Liver (tissue), 9 donors: Measurements from ENCODE around the gene ENO4. TPM values are rescaled to one million over a fixed set of nuclear protein-coding genes. Genes with fewer than 3 reads are reported as not detected.

Experiments used
- DNase-seq: peaks from one replicate; pipeline ENCODE4 v3.0.0-alpha.2; 2017; ENCODE audit warnings: low spot score
- H3K27ac ChIP-seq, 2 donors: one replicate each; pipeline ENCODE4 v1.7.0; 2013; ENCODE audit warnings: inconsistent platforms in 2 of 2, low read length in 2 of 2, control low read depth in 1 of 2, low read depth in 1 of 2, mild to moderate bottlenecking in 1 of 2
- H3K27me3 ChIP-seq, 4 donors: one replicate each; pipeline versions ENCODE4 v1.6.1 to v1.7.0; 2013; ENCODE audit warnings: low read length in 3 of 4, inconsistent platforms in 1 of 4, mild to moderate bottlenecking in 1 of 4, moderate library complexity in 1 of 4; ENCODE audit not compliant: control insufficient read depth in 4 of 4, insufficient read depth in 4 of 4
- H3K36me3 ChIP-seq, 4 donors: one replicate each; pipeline versions ENCODE4 v1.6.1 to v1.7.0; 2013; ENCODE audit warnings: low read length in 3 of 4, mild to moderate bottlenecking in 3 of 4, low read depth in 1 of 4, moderate library complexity in 1 of 4; ENCODE audit not compliant: control insufficient read depth in 4 of 4, insufficient read depth in 3 of 4
- H3K4me1 ChIP-seq, 4 donors: one replicate each; pipeline versions ENCODE4 v1.6.1 to v1.7.0; 2013; ENCODE audit warnings: low read length in 3 of 4, mild to moderate bottlenecking in 3 of 4, moderate library complexity in 1 of 4; ENCODE audit not compliant: control insufficient read depth in 4 of 4, insufficient read depth in 4 of 4
- H3K4me3 ChIP-seq, 3 donors: one replicate each; pipeline versions ENCODE4 v1.6.1 to v1.7.0; 2013; ENCODE audit warnings: low read length in 3 of 3, control low read depth in 1 of 3, low read depth in 1 of 3, mild to moderate bottlenecking in 1 of 3
- H3K9ac ChIP-seq, 2 donors: one replicate each; pipeline ENCODE4 v1.7.0; 2013; ENCODE audit warnings: low read length in 2 of 2, mild to moderate bottlenecking in 2 of 2, moderate library complexity in 2 of 2, control low read depth in 1 of 2, low read depth in 1 of 2
- H3K9me3 ChIP-seq, 4 donors: one replicate each; pipeline versions ENCODE4 v1.6.1 to v1.7.0; 2013; ENCODE audit warnings: low read length in 3 of 4; ENCODE audit not compliant: control insufficient read depth in 4 of 4
- ATF3 ChIP-seq: IDR thresholded peaks from 2 replicates; pipeline ENCODE4 v1.6.1; 2016; ENCODE audit warnings: antibody characterized with exemption
- CTCF ChIP-seq: fragments of 150-350 bp; IDR thresholded peaks from 2 replicates; pipeline ENCODE4 v1.5.1; 2017; ENCODE audit warnings: improper control_type of control experiment, low read depth, low read length; ENCODE audit not compliant: missing input control
- EGR1 ChIP-seq, 2 donors: IDR thresholded peaks; 2 replicates each; pipeline ENCODE4 v1.6.1; 2016 to 2018; ENCODE audit warnings: antibody characterized with exemption in 2 of 2, low read depth in 2 of 2
- FOXA1 ChIP-seq: IDR thresholded peaks from 2 replicates; pipeline ENCODE4 v1.6.1; 2016; ENCODE audit warnings: antibody characterized with exemption
- HNF4A ChIP-seq, 2 donors: conservative IDR thresholded peaks; 2 replicates each; pipeline ENCODE4 v1.6.1; 2016; ENCODE audit warnings: antibody characterized with exemption in 2 of 2, mild to moderate bottlenecking in 2 of 2
- JUND ChIP-seq, 2 donors: IDR thresholded peaks; 2 replicates each; pipeline ENCODE4 v1.6.1; 2016; ENCODE audit warnings: antibody characterized with exemption in 2 of 2
- REST ChIP-seq: IDR thresholded peaks from 2 replicates; pipeline ENCODE4 v1.6.1; 2016; ENCODE audit warnings: antibody characterized with exemption, mild to moderate bottlenecking
- SP1 ChIP-seq: IDR thresholded peaks from 2 replicates; pipeline ENCODE4 v1.6.1; 2018; ENCODE audit warnings: antibody characterized with exemption, mild to moderate bottlenecking
- TAF1 ChIP-seq: conservative IDR thresholded peaks from 2 replicates; pipeline ENCODE4 v1.6.1; 2016; ENCODE audit warnings: antibody characterized with exemption, mild to moderate bottlenecking
- YY1 ChIP-seq: IDR thresholded peaks from 2 replicates; pipeline ENCODE4 v1.6.1; 2016; ENCODE audit warnings: antibody characterized with exemption, mild to moderate bottlenecking
- ZBTB33 ChIP-seq: IDR thresholded peaks from 2 replicates; pipeline ENCODE4 v1.6.1; 2016; ENCODE audit warnings: antibody characterized with exemption
- WGBS: extraction: QIAGEN DNeasy Blood & Tissue Kit; methylation state at CpG from one replicate; pipeline ENCODE4 v1.1.7; 2013; 5-methylcytosine and 5-hydroxymethylcytosine counted together
- polyA plus RNA-seq, 2 donors: library from polyadenylated mRNA; stranded (reverse) in 1 of 2; unstranded in 1 of 2; fragments of 200-250 nt in 1 of 2; fragments of >200 nt in 1 of 2; fragmentation: Nextera tagmentation in 1 of 2; extraction: Ambion mirVana in 1 of 2; gene quantifications; one replicate each; pipeline versions ENCODE4 v1.2.1 to v1.2.3, GENCODE V29; 2013 to 2015
- total RNA-seq, 2 donors: library from RNA; depleted of rRNA; stranded (reverse); fragments of >200 nt; gene quantifications; one replicate each; pipeline ENCODE4 v1.2.3, GENCODE V29; 2014
- donor health status: healthy.
- donor health status: healthy.
- donor health status: healthy.
- donor health status: healthy.
- donor health status: healthy.

ENO4 gene, protein sequence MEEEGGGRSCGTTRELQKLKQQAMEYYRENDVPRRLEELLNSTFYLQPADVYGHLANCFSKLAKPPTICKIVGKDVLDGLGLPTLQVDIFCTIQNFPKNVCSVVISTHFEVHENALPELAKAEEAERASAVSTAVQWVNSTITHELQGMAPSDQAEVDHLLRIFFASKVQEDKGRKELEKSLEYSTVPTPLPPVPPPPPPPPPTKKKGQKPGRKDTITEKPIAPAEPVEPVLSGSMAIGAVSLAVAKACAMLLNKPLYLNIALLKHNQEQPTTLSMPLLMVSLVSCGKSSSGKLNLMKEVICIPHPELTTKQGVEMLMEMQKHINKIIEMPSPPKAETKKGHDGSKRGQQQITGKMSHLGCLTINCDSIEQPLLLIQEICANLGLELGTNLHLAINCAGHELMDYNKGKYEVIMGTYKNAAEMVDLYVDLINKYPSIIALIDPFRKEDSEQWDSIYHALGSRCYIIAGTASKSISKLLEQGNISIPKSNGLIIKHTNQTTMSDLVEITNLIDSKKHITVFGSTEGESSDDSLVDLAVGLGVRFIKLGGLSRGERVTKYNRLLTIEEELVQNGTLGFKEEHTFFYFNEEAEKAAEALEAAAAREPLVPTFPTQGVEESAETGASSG
- total RNA-seq (under 1 TPM; 0.08 to 0.19 TPM), polyA plus RNA-seq (under 1 TPM; 0.03 to 0.13 TPM)

DNA sequence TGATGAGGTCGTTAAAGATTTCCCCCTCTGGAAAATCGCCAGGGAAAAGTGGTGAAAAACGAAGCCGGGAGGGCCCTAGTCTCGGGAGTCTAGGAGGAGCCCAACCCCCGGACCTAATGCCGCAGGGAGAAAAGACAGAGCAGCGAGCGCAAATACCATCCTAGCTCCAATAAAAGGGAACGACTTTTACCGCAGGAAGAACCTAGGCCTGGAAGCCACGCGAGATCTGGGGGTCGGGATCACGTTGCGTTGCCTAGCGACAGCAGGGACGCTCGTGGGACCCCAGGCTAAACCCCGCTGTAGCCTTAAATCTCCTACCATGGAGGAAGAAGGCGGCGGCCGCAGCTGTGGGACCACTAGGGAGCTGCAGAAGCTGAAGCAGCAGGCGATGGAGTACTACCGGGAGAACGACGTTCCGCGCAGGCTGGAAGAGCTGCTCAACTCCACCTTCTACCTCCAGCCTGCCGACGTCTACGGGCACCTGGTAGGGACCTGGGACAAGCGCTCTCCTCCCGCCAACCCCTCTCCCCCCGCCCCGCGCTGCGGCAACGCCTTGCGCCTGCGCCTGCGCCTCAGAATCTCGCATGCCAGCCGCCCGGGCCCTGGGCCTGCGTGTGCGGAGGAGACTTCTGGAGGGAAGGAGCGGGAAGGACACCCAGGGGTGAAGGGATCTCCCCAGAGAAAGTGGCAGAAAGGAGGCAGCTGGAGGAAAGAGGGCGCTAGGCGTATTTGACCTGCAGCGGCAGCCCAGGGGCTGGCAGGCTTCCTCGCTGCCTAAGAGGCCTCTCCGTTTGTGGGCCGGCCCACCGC is at the start of gene ENO4:
Gene ENO4 (plus strand): TSS at position 252 of the 810 bp plus-strand sequence. CDS start 68 bp downstream, at position 320.
- Histone ChIP-seq H3K9me3 (no peaks in the 10 kb centered on the region), H3K4me1 (peaks cover 0 to 13% (median 7%) of the 10 kb centered on the region in 4 donors), H3K9ac (peak within 1 kb of the TSS; percentile 61 to 71), H3K27ac (peak within 1 kb of the TSS; percentile 21 to 45), H3K27me3 (no peaks in the 10 kb centered on the region), H3K36me3 (no peaks in the 10 kb centered on the region), H3K4me3 (peak within 1 kb of the TSS; percentile 62 to 68 (median 63))
- 1% methylated on average over 55 of the region's 55 CpGs for WGBS
- no peak for TF ChIP-seq SP1
- peak; percentile 99 for TF ChIP-seq ZBTB33
- TF ChIP-seq YY1: peak; percentile 54
- no peak for TF ChIP-seq ATF3
- DNase-seq: peak; percentile 63

- WGBS: 88% methylated on average over 9 of the region's 9 CpGs
- no peaks in the 10 kb centered on the region for H3K9me3 ChIP-seq
- H3K4me3 ChIP-seq: no peak overlapping the region
- H3K4me1 ChIP-seq: no peaks in the 10 kb centered on the region
- no peaks in the 10 kb centered on the region for H3K36me3 ChIP-seq
- no peak overlapping the region for H3K9ac ChIP-seq
- H3K27me3 ChIP-seq: no peaks in the 10 kb centered on the region
- no peak for TF ChIP-seq TAF1
- TF ChIP-seq YY1: no peak
- no peak for TF ChIP-seq SP1
- no peak for TF ChIP-seq JUND (IDR thresholded peaks at IDR 0.05)
- TF ChIP-seq ZBTB33: no peak
- TF ChIP-seq REST: no peak
- TF ChIP-seq EGR1 (IDR thresholded peaks at IDR 0.05; ENCODE audit: low read depth in 2 of 2): no peak
- TF ChIP-seq CTCF: no peak
- TF ChIP-seq FOXA1: no peak
- TF ChIP-seq HNF4A (conservative IDR thresholded peaks at IDR 0.05): no peak
- no peak overlapping the region for H3K27ac ChIP-seq
- no peak for DNase-seq
Measured at GRCh38 chr10:116800286-116800929, 48.9 kb upstream of the ENO4 start.
